GM21786 (cell line): ENCODE measurements around the gene NEU1.
"Not testable (repeated sequence)": the region's sequence is repeated elsewhere in the genome, so short reads cannot be mapped to it uniquely, and the experiment has no call there.

Experiments
- ATAC-seq: cut with Tn5 transposase; IDR thresholded peaks from one replicate; pipeline ENCODE4 v1.9.1; 2021; ENCODE audit not compliant: unreplicated experiment

The NEU1 gene

DNA sequence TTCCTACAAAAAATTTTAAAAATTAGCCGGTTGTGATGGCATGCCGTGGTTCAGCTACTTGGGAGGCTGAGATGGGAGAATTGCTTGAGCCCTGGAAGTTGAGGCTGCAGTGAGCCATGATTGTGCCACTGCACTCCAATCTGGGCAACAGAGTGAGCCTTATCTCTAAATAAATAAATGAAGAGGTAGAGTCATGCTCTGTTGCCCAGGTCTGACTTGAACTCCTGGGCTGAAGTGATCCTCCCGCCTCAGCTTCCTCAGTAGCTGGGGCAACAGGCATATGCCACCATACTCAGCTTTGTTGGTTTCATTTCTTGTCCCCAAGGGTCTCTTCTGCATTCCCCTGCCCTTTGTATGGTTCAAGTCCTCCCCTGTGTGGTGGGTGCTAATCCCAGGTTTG lies 18.1 kb downstream of the NEU1 start:
- ATAC-seq: no peak

DNA sequence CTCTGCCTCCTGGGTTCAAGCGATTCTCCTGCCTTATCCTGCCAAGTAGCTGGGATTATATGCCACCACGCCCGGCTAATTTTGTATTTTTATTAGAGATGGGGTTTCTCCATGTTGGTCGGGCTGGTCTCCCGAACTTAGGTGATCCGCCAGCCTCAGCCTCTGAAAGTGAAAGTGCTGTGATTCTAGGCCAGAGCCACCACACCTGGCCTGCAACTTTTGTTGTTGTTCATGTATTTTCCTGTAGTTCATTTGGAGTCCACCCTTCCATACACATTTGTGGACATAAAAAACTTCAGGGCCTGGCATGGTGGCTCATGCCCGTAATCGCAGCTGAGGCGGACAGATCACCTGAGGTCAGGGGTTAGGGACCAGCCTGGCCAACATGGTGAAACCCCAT lies 20.6 kb downstream of the NEU1 start:
- ATAC-seq: no peak

DNA sequence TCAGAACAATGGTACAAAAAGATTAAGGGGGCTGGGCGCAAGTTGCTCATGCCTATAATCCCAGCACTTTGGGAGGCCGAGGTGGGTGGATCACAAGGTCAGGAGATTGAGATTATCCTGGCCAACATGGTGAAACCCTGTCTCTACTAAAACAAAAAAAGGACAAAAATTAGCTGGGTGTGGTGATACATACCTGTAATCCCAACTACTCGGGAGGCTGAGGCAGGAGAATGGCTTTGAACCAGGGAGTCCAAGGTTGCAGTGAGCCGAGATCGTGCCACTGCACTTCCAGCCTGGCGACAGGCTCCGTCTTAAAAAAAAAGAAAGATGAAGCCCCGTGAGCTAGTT lies 22.9 kb downstream of the NEU1 start:
- ATAC-seq: not testable (repeated sequence)

DNA sequence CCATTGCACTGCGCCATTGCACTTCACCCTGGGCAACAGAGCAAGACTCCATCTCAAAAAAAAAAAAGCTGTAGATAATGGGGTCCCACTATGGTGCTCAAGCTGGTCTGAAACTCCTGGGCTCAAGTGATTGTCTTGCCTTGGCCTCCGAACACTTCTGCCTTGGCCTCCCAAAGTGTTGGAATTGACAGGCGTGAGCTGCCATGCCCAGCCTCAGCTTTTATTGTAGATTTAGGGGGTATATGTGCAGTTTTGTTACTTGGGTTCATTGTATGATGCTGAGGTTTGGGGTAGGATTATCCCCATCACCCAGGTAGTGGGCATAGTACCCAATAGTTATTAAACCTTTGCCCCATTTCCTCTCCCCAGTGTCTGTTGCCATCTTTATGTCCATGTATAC lies 23.7 kb downstream of the NEU1 start:
- no peak for ATAC-seq

DNA sequence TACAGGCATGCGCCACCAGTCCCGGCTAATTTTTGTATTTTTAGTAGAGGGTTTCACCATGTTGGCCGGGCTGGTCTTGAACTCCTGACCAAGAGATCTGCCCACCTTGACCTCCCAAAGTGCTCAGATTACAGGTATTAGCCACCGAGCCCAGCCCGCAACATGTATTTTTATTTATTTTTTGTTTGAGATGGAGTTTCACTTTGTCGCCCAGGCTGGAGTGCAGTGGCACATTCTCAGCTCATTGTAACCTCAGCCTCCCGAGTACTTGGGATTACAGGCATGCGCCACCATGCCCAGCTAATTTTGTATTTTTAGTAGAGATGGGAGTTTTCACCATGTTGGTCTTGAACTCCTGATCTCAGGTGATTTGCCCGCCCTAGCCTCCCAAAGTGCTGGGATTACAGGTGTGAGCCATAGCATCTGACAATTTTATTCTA lies 24.5 kb downstream of the NEU1 start:
- not testable (repeated sequence) for ATAC-seq

DNA sequence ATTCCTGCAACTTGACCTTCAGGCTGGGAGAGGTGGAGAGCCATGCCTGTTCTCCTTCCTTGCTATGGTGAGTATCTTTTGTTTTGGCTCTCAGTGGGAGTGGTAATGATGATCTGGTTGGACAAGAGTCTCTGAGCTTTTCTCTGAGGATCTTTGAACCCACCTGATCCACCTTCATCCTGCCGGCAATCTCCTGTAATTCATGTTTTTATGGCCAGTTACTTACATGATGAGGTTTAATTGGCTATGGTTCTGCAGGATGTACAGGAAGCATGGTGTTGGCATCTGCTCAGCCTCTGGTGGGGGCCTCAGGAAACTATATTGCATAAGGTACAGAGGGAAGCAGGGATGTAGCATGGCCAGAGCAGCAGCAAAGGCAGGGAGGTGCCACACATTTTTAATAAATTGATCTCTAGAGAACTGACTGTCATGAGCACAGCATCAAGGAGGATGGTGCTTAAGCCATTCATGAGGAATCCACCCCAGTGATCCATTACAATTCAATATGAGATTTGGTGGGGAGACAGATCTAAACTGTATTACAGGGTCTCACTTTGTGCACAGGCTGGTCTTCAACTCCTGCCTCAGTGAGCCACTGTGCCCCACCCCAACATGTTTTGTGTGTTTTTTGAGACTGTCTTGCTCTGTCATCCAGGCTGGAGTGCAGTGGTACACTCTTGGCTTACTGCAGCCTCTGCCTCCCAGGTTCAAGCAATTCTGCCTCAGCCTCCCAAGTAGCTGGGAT lies 25.1 kb downstream of the NEU1 start:
- ATAC-seq: no peak

DNA sequence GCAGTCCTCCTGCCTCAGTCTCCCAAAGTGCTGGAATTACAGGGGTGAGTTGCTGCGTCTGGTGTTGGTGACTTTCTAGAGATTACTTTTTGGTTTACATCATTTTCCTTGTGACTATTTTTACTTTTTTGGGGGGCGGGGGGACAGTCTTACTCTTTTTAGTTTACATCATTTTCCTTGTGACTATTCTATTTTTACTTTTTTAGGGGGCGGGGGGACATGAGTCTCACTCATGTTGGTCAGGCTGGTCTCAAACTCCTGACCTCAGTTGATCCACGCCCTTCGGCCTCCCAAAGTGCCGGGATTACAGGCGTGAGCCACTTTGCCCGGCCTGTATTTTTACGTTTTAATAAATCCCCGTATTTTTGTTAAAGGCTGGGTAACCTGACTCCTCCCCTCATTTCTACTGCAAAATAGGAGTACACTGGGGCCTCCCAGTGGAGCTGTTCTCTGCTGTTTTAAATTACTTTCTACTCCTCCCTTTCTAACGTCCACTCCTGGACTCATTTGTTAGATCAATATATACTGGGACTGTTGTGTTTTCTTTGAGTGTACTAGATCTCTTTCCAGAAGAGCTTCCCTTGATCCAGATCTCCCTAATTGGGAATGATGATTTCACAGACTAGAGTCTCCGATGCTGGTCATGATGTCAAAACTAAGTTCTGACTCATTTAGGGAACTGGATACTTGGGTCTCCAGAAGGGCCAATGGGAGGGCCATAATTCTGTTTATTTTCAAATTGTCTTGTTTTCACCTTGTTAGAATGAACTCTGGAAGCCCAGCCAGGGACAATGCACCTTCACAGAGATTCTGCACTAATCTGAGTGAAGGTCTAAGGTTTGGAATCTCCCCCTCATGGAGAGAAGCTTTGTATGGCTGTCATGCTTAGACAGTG lies 25.9 kb downstream of the NEU1 start:
- no peak for ATAC-seq

DNA sequence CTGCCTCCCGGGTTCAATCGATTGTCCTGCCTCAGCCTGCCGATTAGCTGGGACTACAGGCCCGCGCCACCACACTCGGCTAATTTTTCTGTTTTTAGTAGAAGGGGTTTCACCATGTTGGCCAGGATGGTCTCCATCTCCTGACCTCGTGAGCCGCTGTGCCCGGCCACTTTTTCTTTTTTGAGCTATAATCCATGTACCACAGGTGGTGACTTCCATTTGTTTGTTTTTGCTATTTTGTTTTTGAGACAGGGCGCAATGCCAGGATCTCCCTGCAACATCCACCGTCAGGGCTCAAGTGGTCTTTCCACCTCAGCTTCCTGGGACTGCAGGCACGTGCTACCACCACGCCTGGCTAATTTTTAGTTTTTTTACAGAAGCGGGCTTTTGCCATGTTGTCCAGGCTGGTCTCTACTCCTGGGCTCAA lies 26.6 kb downstream of the NEU1 start:
- no peak for ATAC-seq

DNA sequence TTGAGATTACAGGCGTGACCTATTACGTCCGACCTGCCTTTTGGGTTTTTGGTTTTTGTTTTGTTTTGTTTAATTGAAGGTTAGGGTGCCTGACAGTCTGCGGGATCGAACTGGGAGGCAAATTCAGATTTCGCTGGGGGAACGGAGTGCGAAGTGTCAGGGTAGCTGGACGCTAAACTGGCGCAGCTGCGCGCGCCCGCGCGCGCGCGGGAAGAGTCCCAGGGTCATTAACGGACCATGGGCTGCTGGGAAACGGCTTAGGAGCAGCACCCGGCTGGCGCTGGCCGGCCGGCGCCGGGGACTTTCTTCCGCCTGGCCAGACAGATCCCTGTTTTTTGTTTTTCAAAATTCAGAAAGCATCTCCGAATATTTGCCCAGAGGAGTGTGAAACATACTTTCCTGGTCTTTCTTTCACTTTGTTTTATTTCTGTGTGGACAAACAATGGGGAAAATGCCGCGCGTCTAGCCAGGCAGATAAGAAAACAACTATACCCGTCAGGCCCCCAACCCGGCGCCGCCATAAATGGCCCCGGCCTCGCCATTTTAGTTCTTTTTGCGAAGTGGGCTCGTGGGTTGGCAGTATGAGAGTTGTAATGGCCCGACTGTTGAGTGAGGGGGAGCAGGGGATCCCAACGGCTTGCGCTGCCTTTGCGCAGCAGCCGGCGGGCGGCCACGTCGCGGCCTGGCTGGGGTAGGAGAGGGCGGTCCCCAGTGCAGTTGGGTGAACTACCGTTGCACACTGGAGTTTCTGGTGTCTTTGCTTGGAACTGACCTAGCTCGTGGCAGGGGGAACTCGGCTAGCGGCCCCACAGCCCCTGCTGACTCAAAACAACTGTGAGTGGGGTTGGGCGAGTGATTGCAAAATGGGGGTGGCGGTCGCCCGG lies 28.0 kb downstream of the NEU1 start:
- no peak for ATAC-seq

DNA sequence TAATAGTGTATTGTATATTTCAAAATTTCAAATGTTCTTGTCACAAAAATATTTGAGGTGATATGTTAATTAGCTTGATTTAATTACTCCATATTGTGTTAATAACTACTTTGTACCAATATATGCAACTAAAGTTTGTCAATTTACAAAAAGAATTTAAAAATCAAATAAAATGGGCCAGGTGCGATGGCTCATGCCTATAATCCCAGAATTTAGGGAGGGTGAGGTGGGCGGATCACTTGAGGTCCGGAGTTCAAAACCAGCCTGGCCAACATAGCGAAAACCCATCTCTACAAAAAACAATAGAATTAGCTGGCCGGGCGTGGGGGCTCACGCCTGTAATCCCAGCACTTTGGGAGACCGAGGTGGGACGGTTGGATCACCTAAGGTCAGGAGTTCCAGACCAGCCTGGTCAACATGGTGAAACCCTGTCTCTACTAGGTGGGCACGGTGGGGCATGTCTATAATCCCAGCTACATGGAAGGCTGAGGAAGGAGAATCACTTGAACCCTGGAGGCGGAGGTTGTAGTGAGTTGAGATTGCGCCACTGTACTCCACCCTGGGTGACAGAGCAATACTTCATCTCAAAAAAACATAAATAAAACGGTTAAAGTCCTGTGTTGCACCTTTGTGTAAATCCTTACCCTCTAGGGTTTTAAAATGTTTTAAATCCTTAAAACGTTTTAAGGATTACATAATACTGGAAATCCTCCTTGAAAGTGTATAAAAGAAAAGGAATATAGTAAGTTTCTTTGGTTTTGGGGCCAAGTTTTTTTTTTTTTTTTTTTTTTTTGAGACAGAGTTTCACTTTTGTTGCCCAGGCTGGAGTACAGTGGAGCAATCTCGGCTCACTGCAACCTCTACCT lies 31.0 kb downstream of the NEU1 start:
- ATAC-seq: no peak

DNA sequence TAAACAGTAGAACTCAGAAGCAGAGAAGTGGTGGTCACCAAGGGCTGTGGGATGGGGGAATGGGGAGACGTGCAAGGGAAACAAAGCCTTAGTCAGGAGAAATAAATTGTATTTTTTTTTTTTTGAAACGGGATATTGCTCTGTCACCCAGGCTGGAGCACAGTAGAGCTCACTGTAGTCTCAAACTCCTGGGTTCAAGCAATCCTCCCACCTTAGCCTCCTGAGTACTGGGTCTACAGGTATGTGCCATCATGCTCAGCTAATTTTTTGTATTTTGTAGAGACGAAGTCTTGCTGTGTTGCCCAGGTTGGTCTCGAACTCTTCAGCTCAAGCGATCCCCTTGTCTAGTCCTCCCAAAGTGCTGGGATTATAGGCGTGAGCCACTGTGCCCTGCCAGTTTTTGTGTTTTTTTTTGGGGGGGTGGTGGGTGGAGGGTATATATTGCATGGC lies 31.7 kb downstream of the NEU1 start:
- no peak for ATAC-seq

DNA sequence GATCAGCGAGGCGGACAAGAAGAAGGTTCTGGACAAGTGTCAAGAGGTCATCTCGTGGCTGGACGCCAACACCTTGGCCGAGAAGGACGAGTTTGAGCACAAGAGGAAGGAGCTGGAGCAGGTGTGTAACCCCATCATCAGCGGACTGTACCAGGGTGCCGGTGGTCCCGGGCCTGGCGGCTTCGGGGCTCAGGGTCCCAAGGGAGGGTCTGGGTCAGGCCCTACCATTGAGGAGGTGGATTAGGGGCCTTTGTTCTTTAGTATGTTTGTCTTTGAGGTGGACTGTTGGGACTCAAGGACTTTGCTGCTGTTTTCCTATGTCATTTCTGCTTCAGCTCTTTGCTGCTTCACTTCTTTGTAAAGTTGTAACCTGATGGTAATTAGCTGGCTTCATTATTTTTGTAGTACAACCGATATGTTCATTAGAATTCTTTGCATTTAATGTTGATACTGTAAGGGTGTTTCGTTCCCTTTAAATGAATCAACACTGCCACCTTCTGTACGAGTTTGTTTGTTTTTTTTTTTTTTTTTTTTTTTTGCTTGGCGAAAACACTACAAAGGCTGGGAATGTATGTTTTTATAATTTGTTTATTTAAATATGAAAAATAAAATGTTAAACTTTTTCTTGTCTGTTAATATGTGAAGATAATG lies 32.9 kb downstream of the NEU1 start:
- ATAC-seq: no peak

DNA sequence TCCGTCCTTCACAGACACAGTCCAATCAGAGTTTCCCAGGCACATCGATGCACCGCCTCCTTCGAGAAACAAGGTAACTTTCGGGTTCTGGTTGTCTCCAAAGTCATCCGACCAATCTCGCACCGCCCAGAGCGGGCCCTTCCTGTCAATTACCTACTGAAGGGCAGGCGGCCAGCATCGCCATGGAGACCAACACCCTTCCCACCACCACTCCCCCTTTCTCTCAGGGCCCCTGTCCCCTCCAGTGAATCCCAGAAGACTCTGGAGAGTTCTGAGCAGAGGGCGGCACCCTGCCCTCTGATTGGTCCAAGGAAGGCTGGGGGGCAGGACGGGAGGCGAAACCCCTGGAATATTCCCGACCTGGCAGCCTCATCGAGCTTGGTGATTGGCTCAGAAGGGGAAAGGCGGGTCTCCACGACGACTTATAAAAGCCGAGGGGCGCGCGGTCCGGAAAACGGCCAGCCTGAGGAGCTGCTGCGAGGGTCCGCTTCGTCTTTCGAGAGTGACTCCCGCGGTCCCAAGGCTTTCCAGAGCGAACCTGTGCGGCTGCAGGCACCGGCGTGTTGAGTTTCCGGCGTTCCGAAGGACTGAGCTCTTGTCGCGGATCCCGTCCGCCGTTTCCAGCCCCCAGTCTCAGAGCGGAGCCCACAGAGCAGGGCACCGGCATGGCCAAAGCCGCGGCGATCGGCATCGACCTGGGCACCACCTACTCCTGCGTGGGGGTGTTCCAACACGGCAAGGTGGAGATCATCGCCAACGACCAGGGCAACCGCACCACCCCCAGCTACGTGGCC lies 35.1 kb downstream of the NEU1 start, which contains the start of gene HSPA1B:
TSS of gene HSPA1B (plus strand) at position 453 of the 794 bp plus-strand sequence. CDS start at position 666, 213 bp downstream.
- peak; percentile 55 for ATAC-seq

DNA sequence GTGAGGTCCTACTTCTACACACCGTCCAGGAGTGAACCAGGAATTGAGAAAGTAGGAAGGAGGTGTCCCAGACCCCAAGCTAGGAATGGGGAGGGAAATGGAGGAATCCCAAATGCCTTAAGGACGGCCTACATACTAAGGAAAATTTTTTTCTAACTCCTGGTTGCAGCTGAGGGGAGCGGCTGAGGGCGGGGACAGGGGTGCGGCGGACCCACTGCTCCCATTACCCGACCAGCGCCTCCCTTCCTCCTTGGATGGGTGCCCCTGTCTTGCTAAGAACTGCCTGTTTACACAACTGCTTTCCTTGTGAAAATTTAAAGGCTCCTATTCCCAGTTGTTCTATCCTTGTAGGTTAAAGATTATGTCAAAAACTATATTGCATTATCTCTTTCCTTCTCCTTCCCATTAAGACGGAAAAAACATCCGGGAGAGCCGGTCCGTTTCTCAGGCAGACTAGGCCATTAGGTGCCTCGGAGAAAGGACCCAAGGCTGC lies 35.8 kb downstream of the NEU1 start:
- no peak for ATAC-seq

DNA sequence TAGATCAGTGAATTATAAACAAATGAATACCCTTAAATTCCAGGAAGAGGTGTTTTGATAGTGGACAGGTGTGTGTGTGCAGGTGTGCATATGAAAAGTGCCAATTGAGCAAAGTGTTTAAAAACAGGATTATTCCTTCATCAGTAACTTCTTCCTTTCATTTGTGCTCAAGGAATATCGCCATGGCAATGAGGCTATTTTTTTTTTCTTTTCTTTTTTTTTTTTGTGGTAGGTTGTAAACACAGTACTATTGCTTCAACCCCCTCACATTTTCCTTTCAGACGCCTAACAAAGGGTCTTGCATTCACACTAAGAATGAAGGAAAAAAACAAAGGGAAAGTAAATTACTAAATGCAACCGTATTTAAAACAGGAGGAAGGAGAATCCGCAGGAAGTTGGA lies 37.1 kb downstream of the NEU1 start:
- ATAC-seq: no peak

DNA sequence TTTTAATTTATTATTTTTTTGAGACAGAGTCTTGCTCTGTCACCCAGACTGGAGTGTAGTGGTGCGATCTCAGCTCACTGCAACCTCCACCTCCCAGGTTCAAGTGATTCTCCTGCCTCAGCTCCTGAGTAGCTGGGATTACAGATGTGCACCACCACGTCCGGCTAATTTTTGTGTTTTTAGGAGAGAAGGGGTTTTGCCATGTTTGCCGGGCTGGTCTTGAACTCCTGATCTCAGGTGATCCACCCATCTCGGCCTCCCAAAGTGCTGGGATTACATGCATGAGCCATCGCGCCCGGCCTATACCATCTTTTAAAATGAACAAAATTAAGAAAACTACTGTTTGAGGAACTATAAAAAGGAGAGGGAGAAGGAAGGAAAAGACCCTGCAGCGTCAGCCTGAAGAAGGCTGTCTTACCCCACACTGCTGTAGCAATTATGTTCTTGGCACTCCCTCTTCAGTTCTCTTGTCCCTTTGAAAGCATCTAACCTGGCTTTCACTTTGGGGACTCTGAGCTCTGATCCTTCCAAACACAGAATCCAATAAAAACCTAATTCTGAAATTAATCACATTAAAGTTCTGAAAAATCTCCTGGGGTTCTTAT lies 38.9 kb downstream of the NEU1 start:
- not testable (repeated sequence) for ATAC-seq

DNA sequence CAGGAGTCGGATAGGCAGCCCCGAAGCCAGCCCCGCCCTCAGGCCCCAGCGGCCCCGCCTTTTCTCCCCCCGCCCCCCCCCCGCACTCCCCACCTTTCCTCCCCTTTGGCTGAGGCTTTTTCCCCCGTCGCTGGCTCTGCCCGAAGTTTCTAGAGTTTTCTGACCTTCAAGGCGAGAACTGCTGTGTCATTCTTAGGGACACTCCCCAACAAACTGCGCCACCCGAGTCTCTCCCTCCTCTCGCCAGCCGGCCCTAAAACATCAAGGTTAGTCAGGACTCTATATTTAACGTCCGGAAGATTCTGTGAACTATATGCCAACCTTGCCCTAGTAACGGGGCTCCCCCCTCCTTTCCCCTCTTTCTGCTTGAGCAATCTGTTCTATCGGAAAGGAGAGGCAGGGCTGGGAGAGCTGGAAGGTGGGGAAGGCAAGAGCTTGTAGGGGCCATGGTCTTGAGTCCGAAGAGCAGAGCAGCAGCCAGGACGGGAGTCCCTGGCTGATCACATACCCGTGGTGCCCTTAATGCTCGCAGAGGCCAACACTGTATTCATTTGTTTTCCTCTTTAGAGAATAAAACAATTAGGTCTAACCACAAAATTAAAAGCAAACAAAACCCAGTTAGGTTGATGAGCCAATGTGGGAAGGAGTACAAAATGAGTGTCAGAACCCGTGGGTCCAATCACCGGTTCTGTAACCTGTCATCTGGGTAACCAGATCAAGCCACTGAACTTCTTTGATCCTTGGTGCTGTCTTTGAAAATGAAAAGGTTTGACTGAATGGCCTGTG lies 40.4 kb downstream of the NEU1 start:
- peak; percentile 47 for ATAC-seq
